ENCODE data around the gene PRCP. TPM values are rescaled to one million over a fixed set of nuclear protein-coding genes. Genes with fewer than 3 reads are reported as not detected.

The PRCP gene
- total and polyA plus RNA-seq, 5 donors from 2014 or later, result 19.7 to 41.9 (median 27.9) TPM

DNA sequence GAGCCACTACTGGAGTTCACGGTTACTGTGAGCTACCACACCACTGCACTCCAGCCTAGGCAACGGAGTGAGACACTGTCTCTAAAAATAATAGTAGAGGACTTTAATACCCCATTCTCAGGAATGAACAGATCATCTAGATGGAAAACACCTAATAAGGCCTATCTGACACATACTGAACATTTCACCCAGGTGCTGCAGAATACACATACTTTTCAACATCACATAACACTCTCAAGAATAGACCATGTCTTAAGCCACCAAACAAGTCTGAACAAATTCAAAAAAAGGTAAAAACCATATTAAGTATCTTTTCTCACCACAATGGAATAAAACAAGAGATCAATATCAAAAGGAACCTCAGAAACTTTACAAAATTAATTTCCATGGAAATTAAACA lies 39.2 kb upstream of the PRCP start:
- no peaks in the 10 kb centered on the region for H3K9me3 ChIP-seq (ENCODE audit: control insufficient read depth in 2 of 2, low read length in 2 of 2)
- no peak overlapping the region for H3K4me3 ChIP-seq (ENCODE audit: low read depth, low read length)
- ATAC-seq (ENCODE audit: low read depth in 2 of 2) (no peak), DNase-seq (no peak)
- no peaks in the 10 kb centered on the region for H3K36me3 ChIP-seq (ENCODE audit: control insufficient read depth, insufficient read depth, low read length)
- H3K9me3 Mint-ChIP-seq, result peaks cover 0 to 16% (median 5%) of the 10 kb centered on the region in 7 donors
- peaks cover 0 to 18% (median 8%) of the 10 kb centered on the region in 4 donors for H3K4me1 Mint-ChIP-seq
- H3K4me1 ChIP-seq (ENCODE audit: control insufficient read depth, insufficient read depth, low read length, poor library complexity, severe bottlenecking), result no peaks in the 10 kb centered on the region
- no peaks in the 10 kb centered on the region for H3K27me3 Mint-ChIP-seq
- H3K36me3 Mint-ChIP-seq, result no peaks in the 10 kb centered on the region
- no peak overlapping the region for H3K27ac ChIP-seq (ENCODE audit: insufficient read depth, low read length, poor library complexity, severe bottlenecking)
- no peak overlapping the region for H3K4me3 Mint-ChIP-seq
- no peaks in the 10 kb centered on the region for H3K27me3 ChIP-seq (ENCODE audit: control insufficient read depth, insufficient read depth, low read length)
- H3K27ac Mint-ChIP-seq, result peak overlapping the region in 2 of 3 donors; percentile 3 to 73

GRCh38 chr11:82937554-82937953 lies 37.3 kb upstream of the PRCP start:
- no peak for DNase-seq

GRCh38 chr11:82936261-82936660 lies 36.0 kb upstream of the PRCP start:
- no peaks in the 10 kb centered on the region for H3K27me3 Mint-ChIP-seq

More at GRCh38 chr11:82937554-82937953, 37.3 kb upstream of the PRCP start:
- Mint-ChIP-seq H3K27me3 (no peaks in the 10 kb centered on the region), H3K27ac (no peak overlapping the region), H3K9me3 (peaks cover 0 to 12% (median 5%) of the 10 kb centered on the region in 7 donors), H3K4me3 (no peak overlapping the region), H3K36me3 (no peaks in the 10 kb centered on the region), H3K4me1 (peaks cover 5 to 24% (median 16%) of the 10 kb centered on the region in 4 donors)
- Histone ChIP-seq H3K4me3 (ENCODE audit: low read depth, low read length) (no peak overlapping the region), H3K36me3 (ENCODE audit: control insufficient read depth, insufficient read depth, low read length) (no peaks in the 10 kb centered on the region), H3K4me1 (ENCODE audit: control insufficient read depth, insufficient read depth, low read length, poor library complexity, severe bottlenecking) (no peaks in the 10 kb centered on the region), H3K27ac (ENCODE audit: insufficient read depth, low read length, poor library complexity, severe bottlenecking) (no peak overlapping the region), H3K27me3 (ENCODE audit: control insufficient read depth, insufficient read depth, low read length) (no peaks in the 10 kb centered on the region), H3K9me3 (ENCODE audit: control insufficient read depth in 2 of 2, low read length in 2 of 2) (no peaks in the 10 kb centered on the region)
- ATAC-seq (ENCODE audit: low read depth in 2 of 2), result no peak

DNA sequence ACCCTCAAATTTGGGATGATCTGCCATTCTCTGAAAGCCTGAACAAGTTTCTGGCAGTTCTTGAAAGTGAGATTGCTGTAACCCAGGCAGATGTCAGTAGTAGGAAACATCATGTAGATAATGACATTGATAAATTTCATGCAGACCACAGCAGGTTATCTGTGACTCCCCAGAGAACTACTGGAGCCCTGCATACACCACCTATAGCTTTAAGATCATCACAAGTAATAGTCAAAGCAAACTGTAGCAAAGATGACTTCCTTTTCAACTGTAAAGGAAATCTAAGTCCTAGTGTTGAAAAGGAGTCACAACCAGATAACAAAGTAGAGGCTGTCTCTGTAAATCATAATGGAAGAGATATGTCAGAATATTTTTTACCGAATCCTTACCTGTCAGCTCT lies 32.3 kb upstream of the PRCP start:
- Mint-ChIP-seq H3K4me3 (peak overlapping the region in 1 of 4 donors; percentile 31), H3K4me1 (peaks cover 15 to 31% (median 19%) of the 10 kb centered on the region in 4 donors), H3K9me3 (no peaks in the 10 kb centered on the region), H3K27me3 (no peaks in the 10 kb centered on the region), H3K36me3 (no peaks in the 10 kb centered on the region), H3K27ac (peak overlapping the region in 1 of 3 donors; percentile 31)
- ATAC-seq (ENCODE audit: low read depth in 2 of 2) (peak in 1 of 2 donors; percentile 34), DNase-seq (no peak)
- H3K9me3 ChIP-seq (ENCODE audit: control insufficient read depth in 2 of 2, low read length in 2 of 2), result no peaks in the 10 kb centered on the region
- no peaks in the 10 kb centered on the region for H3K27me3 ChIP-seq (ENCODE audit: control insufficient read depth, insufficient read depth, low read length)
- no peak overlapping the region for H3K27ac ChIP-seq (ENCODE audit: insufficient read depth, low read length, poor library complexity, severe bottlenecking)
- H3K36me3 ChIP-seq (ENCODE audit: control insufficient read depth, insufficient read depth, low read length), result no peaks in the 10 kb centered on the region
- peaks cover 3% of the 10 kb centered on the region for H3K4me1 ChIP-seq (ENCODE audit: control insufficient read depth, insufficient read depth, low read length, poor library complexity, severe bottlenecking)
- no peak overlapping the region for H3K4me3 ChIP-seq (ENCODE audit: low read depth, low read length)

More at GRCh38 chr11:82936261-82936660, 36.0 kb upstream of the PRCP start:
- Histone ChIP-seq H3K4me3 (ENCODE audit: low read depth, low read length) (no peak overlapping the region), H3K9me3 (ENCODE audit: control insufficient read depth in 2 of 2, low read length in 2 of 2) (no peaks in the 10 kb centered on the region), H3K4me1 (ENCODE audit: control insufficient read depth, insufficient read depth, low read length, poor library complexity, severe bottlenecking) (no peaks in the 10 kb centered on the region), H3K27ac (ENCODE audit: insufficient read depth, low read length, poor library complexity, severe bottlenecking) (no peak overlapping the region), H3K27me3 (ENCODE audit: control insufficient read depth, insufficient read depth, low read length) (no peaks in the 10 kb centered on the region), H3K36me3 (ENCODE audit: control insufficient read depth, insufficient read depth, low read length) (no peaks in the 10 kb centered on the region)
- peaks cover 14 to 27% (median 19%) of the 10 kb centered on the region in 4 donors for H3K4me1 Mint-ChIP-seq
- H3K36me3 Mint-ChIP-seq, result no peaks in the 10 kb centered on the region
- peaks cover 0 to 6% (median 0%) of the 10 kb centered on the region in 7 donors for H3K9me3 Mint-ChIP-seq
- DNase-seq, result no peak
- ATAC-seq (ENCODE audit: low read depth in 2 of 2), result no peak
- H3K4me3 Mint-ChIP-seq, result no peak overlapping the region
- H3K27ac Mint-ChIP-seq, result no peak overlapping the region

DNA sequence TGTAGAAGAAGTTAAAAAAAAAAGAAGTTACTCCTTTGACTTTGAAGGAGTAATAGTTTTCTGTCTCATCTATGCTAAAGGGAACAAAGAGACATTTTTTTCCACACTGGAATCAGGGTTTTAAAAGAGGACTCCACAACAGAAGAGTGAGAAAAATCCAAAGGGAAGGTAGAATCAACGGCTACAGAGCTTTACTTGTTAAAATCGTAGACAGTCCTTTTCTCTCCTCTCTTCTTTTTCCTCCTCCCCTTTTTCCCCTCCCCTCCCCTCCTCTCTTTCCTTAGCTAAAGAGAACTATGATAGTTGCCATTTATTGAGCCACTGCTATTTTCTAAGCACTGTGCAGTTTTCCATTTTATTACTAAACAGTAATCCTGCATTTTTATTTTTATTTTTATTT lies 30.5 kb upstream of the PRCP start:
- Mint-ChIP-seq H3K4me3 (no peak overlapping the region), H3K4me1 (peaks cover 21 to 39% (median 25%) of the 10 kb centered on the region in 4 donors), H3K9me3 (no peaks in the 10 kb centered on the region), H3K27ac (no peak overlapping the region), H3K27me3 (no peaks in the 10 kb centered on the region), H3K36me3 (no peaks in the 10 kb centered on the region)
- Histone ChIP-seq H3K36me3 (ENCODE audit: control insufficient read depth, insufficient read depth, low read length) (no peaks in the 10 kb centered on the region), H3K27ac (ENCODE audit: insufficient read depth, low read length, poor library complexity, severe bottlenecking) (no peak overlapping the region), H3K4me3 (ENCODE audit: low read depth, low read length) (no peak overlapping the region), H3K27me3 (ENCODE audit: control insufficient read depth, insufficient read depth, low read length) (no peaks in the 10 kb centered on the region), H3K4me1 (ENCODE audit: control insufficient read depth, insufficient read depth, low read length, poor library complexity, severe bottlenecking) (peaks cover 8% of the 10 kb centered on the region), H3K9me3 (ENCODE audit: control insufficient read depth in 2 of 2, low read length in 2 of 2) (no peaks in the 10 kb centered on the region)
- DNase-seq (no peak), ATAC-seq (ENCODE audit: low read depth in 2 of 2) (no peak)

GRCh38 chr11:82930229-82930628 lies 30.0 kb upstream of the PRCP start:
- no peaks in the 10 kb centered on the region for H3K9me3 ChIP-seq (ENCODE audit: control insufficient read depth in 2 of 2, low read length in 2 of 2)
- no peak overlapping the region for H3K27ac Mint-ChIP-seq
- H3K27ac ChIP-seq (ENCODE audit: insufficient read depth, low read length, poor library complexity, severe bottlenecking), result no peak overlapping the region

DNA sequence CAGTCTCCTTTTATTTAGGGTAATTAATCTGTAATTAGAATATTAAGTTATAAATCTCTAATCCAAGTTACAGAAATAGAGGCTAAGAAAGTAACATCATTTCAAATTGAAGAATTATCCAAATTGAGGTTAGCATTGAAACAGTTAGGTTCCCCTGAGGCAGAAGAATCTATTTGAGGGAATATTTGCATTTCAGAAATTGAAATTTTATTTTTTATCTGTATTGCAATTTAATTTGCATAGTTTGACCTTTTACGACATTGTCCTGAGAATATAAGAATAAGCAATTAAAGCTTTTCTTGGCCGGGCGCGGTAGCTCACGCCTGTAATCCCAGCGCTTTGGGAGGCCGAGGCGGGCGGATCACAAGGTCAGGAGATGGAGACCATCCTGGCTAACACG lies 28.9 kb upstream of the PRCP start:
- Mint-ChIP-seq H3K9me3 (no peaks in the 10 kb centered on the region), H3K27me3 (no peaks in the 10 kb centered on the region), H3K4me1 (peaks cover 20 to 39% (median 25%) of the 10 kb centered on the region in 4 donors), H3K4me3 (no peak overlapping the region), H3K27ac (no peak overlapping the region), H3K36me3 (no peaks in the 10 kb centered on the region)
- H3K4me3 ChIP-seq (ENCODE audit: low read depth, low read length), result no peak overlapping the region
- DNase-seq (no peak), ATAC-seq (ENCODE audit: low read depth in 2 of 2) (no peak)
- H3K27ac ChIP-seq (ENCODE audit: insufficient read depth, low read length, poor library complexity, severe bottlenecking), result no peak overlapping the region
- no peaks in the 10 kb centered on the region for H3K9me3 ChIP-seq (ENCODE audit: control insufficient read depth in 2 of 2, low read length in 2 of 2)
- no peaks in the 10 kb centered on the region for H3K36me3 ChIP-seq (ENCODE audit: control insufficient read depth, insufficient read depth, low read length)
- H3K4me1 ChIP-seq (ENCODE audit: control insufficient read depth, insufficient read depth, low read length, poor library complexity, severe bottlenecking), result peaks cover 8% of the 10 kb centered on the region
- H3K27me3 ChIP-seq (ENCODE audit: control insufficient read depth, insufficient read depth, low read length), result no peaks in the 10 kb centered on the region

More at GRCh38 chr11:82930229-82930628, 30.0 kb upstream of the PRCP start:
- peaks cover 21 to 39% (median 25%) of the 10 kb centered on the region in 4 donors for H3K4me1 Mint-ChIP-seq
- Histone ChIP-seq H3K4me3 (ENCODE audit: low read depth, low read length) (no peak overlapping the region), H3K27me3 (ENCODE audit: control insufficient read depth, insufficient read depth, low read length) (no peaks in the 10 kb centered on the region), H3K36me3 (ENCODE audit: control insufficient read depth, insufficient read depth, low read length) (no peaks in the 10 kb centered on the region), H3K4me1 (ENCODE audit: control insufficient read depth, insufficient read depth, low read length, poor library complexity, severe bottlenecking) (peaks cover 8% of the 10 kb centered on the region)
- no peaks in the 10 kb centered on the region for H3K27me3 Mint-ChIP-seq
- H3K4me3 Mint-ChIP-seq, result peak overlapping the region in 1 of 4 donors; percentile 27
- ATAC-seq (ENCODE audit: low read depth in 2 of 2) (no peak), DNase-seq (no peak)
- no peaks in the 10 kb centered on the region for H3K9me3 Mint-ChIP-seq
- H3K36me3 Mint-ChIP-seq, result no peaks in the 10 kb centered on the region

DNA sequence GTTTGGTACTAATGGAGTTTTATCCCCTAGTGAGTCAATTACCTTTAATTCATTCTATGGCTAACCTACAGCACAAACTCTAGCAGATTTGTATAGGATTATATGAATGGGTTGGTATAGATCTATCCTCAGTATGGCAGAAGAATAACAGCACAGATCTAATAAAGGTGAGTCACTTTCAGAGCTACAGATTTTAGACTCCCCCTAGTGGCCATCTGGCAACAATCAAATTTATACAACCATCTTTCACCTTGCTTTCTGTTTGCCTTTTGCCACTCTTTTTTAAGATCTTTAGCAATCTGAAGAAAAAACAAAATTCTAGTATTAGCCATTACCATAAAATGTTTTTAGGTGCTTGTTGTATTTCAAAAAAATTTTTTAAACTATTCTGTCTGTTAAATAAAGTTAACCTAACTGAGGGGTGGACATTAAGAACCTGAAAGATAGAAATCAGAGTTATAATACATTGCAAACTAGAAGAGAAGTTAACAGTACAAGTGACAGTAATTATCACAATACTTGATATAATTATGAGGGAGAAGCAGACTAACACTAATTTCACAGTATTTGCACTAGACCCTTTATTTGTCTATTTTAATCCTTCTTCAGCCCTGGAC lies 27.1 kb upstream of the PRCP start:
- DNase-seq, result peak; percentile 28 to 82 (median 71)
- H3K4me3 Mint-ChIP-seq, result peak overlapping the region in 2 of 4 donors; percentile 0 to 17

More for the DNA sequence above, 27.1 kb upstream of the PRCP start:
- Mint-ChIP-seq H3K27me3 (no peaks in the 10 kb centered on the region), H3K9me3 (no peaks in the 10 kb centered on the region), H3K4me1 (peaks cover 14 to 35% (median 24%) of the 10 kb centered on the region in 4 donors), H3K27ac (peak overlapping the region in 2 of 3 donors; percentile 15 to 22), H3K36me3 (no peaks in the 10 kb centered on the region)
- ATAC-seq (ENCODE audit: low read depth in 2 of 2), result peak; percentile 91 to 94
- Histone ChIP-seq H3K27me3 (ENCODE audit: control insufficient read depth, insufficient read depth, low read length) (no peaks in the 10 kb centered on the region), H3K9me3 (ENCODE audit: control insufficient read depth in 2 of 2, low read length in 2 of 2) (no peaks in the 10 kb centered on the region), H3K36me3 (ENCODE audit: control insufficient read depth, insufficient read depth, low read length) (no peaks in the 10 kb centered on the region), H3K4me3 (ENCODE audit: low read depth, low read length) (peak overlapping the region; percentile 35), H3K4me1 (ENCODE audit: control insufficient read depth, insufficient read depth, low read length, poor library complexity, severe bottlenecking) (peaks cover 8% of the 10 kb centered on the region), H3K27ac (ENCODE audit: insufficient read depth, low read length, poor library complexity, severe bottlenecking) (no peak overlapping the region)
